GM06990 (cell line): ENCODE results near the gene PPP3CA.

Experiments
- DNase-seq: peaks from one replicate; pipeline ENCODE4 v3.0.0-alpha.2; 2011; ENCODE audit not compliant: insufficient read length; ENCODE audit errors: extremely low read depth
- H3K27me3 ChIP-seq: replicated peaks from 2 replicates; pipeline ENCODE4 v1.6.0; 2011; ENCODE audit warnings: low read length; ENCODE audit not compliant: control insufficient read depth, insufficient read depth
- H3K36me3 ChIP-seq: 2 replicates; pipeline ENCODE4 v1.5.1; 2011; ENCODE audit warnings: low read length; ENCODE audit not compliant: control insufficient read depth, insufficient read depth
- H3K4me3 ChIP-seq: replicated peaks from 2 replicates; pipeline ENCODE4 v1.5.1; 2011; ENCODE audit warnings: low read depth, mild to moderate bottlenecking, control low read depth, low read length
- CTCF ChIP-seq: IDR thresholded peaks from 2 replicates; pipeline ENCODE4 v1.5.1; 2011; ENCODE audit warnings: low read length, control low read depth, mild to moderate bottlenecking, inconsistent platforms; ENCODE audit not compliant: insufficient read depth, poor library complexity, severe bottlenecking

Gene PPP3CA

GRCh38 chr4:100986360-100986868 is 360.9 kb downstream of the PPP3CA start:
- no peaks in the 10 kb centered on the region for H3K27me3 ChIP-seq
- no peak for TF ChIP-seq CTCF
- no peak for DNase-seq

DNA sequence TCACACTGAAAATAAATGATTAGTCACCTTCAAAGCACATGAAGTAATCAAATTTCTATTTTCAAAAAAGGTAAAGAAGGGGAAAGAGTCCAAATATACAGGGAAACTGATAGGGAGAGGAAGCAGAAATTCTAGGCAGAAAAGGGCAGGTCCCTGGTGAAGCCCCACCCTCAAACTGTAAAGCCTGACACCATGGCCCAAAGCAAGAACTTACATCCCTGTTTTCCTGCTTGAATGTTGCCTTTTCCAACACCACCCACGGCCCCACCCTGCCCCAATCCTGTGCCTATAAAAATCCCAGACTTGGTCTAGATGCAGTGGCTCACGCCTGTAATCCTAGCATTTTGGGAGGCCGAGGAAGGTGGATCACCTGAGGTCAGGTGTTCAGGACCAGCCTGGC is 361.8 kb downstream of the PPP3CA start:
- no peak for TF ChIP-seq CTCF
- DNase-seq = no peak
- no peaks in the 10 kb centered on the region for H3K36me3 ChIP-seq
- no peak overlapping the region for H3K4me3 ChIP-seq
- H3K27me3 ChIP-seq = no peaks in the 10 kb centered on the region

More at GRCh38 chr4:100986360-100986868, 360.9 kb downstream of the PPP3CA start:
- no peak overlapping the region for H3K4me3 ChIP-seq
- H3K36me3 ChIP-seq = no peaks in the 10 kb centered on the region

DNA sequence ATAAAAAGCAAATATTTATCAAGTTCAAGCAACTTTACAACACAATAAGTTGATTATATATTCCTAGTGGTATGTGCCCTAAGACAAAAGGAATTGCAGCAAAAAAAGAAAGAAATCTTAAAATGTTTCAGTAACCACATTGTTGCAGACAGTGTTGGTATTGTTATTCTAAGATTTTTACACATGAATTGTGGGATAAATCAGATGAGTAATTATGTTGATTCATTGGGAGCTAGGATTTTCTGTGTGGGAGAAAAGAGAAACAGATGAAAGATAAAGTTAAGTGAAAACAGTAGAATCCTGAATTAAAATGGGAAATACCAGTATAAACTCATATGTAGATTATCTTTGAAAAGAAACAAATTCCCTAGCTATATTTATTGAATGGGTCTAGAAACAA is 362.4 kb downstream of the PPP3CA start:
- TF ChIP-seq CTCF = no peak
- no peak for DNase-seq
- no peaks in the 10 kb centered on the region for H3K36me3 ChIP-seq

GRCh38 chr4:100983426-100983825 is 363.9 kb downstream of the PPP3CA start:
- H3K36me3 ChIP-seq = no peaks in the 10 kb centered on the region
- H3K27me3 ChIP-seq = no peaks in the 10 kb centered on the region
- no peak overlapping the region for H3K4me3 ChIP-seq
- DNase-seq = no peak
- no peak for TF ChIP-seq CTCF

More for the DNA sequence above, 362.4 kb downstream of the PPP3CA start:
- Histone ChIP-seq H3K4me3 (no peak overlapping the region), H3K27me3 (no peaks in the 10 kb centered on the region)

DNA sequence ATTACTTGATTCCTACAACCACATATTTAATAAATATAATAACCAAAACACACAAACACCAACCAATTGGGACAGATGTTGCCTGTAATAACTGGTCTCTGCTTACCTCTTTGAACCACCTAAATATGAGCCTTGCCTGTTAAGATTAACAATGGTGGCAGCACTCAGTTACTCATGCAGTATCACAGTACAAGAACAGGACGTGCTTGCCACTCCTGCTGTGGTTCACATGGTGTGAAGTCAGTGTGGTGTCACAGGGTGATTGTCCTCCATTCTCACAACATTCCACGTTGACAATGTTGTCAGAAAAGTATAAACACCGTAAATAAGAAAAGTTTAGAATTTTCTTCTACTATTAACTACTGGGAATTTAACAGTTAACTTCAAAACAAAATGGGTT is 365.0 kb downstream of the PPP3CA start:
- no peak for DNase-seq

More for the DNA sequence above, 365.0 kb downstream of the PPP3CA start:
- no peak for TF ChIP-seq CTCF
- Histone ChIP-seq H3K27me3 (no peaks in the 10 kb centered on the region), H3K36me3 (no peaks in the 10 kb centered on the region), H3K4me3 (no peak overlapping the region)
